Endodermal cell (in vitro differentiated cells): ENCODE data around the gene OR6C6. TPM values are rescaled to one million over a fixed set of nuclear protein-coding genes. Genes with fewer than 3 reads are reported as not detected.
"Not testable (repeated sequence)": the region's sequence is repeated elsewhere in the genome, so short reads cannot be mapped to it uniquely, and the experiment has no call there.

Source experiments
- DNase-seq: peaks from one replicate; pipeline ENCODE4 v3.0.0-alpha.2; 2017
- H3K27ac ChIP-seq: 2 replicates; pipeline ENCODE4 v1.5.1; 2013; ENCODE audit warnings: mild to moderate bottlenecking, low read depth, low read length, moderate library complexity
- H3K27me3 ChIP-seq: 2 replicates; pipeline ENCODE4 v1.6.1; 2013; ENCODE audit warnings: mild to moderate bottlenecking, low read length, moderate library complexity; ENCODE audit not compliant: insufficient read depth, control insufficient read depth, poor library complexity, severe bottlenecking
- H3K36me3 ChIP-seq: 2 replicates; pipeline ENCODE4 v1.7.0; 2013; ENCODE audit warnings: mild to moderate bottlenecking, low read length, moderate library complexity; ENCODE audit not compliant: control insufficient read depth, insufficient read depth
- H3K4me1 ChIP-seq: one replicate; pipeline ENCODE4 v1.7.0; 2013; ENCODE audit warnings: low read length; ENCODE audit not compliant: control insufficient read depth, insufficient read depth
- H3K4me3 ChIP-seq: 2 replicates; pipeline ENCODE4 v1.5.1; 2013; ENCODE audit warnings: mild to moderate bottlenecking, low read length, moderate library complexity
- H3K9ac ChIP-seq: 2 replicates; pipeline ENCODE4 v1.6.1; 2013; ENCODE audit warnings: mild to moderate bottlenecking, low read length, moderate library complexity; ENCODE audit not compliant: poor library complexity, severe bottlenecking; ENCODE audit errors: extremely low read depth
- H3K9me3 ChIP-seq: 2 replicates; pipeline ENCODE4 v1.6.1; 2013; ENCODE audit warnings: mild to moderate bottlenecking, low read length, moderate library complexity; ENCODE audit not compliant: control insufficient read depth
- H3K27ac Mint-ChIP-seq: 2 replicates; pipeline ENCODE4 v1.8.0; 2020; ENCODE audit warnings: mixed read lengths
- H3K27me3 Mint-ChIP-seq: 2 replicates; pipeline ENCODE4 v1.8.0; 2021; ENCODE audit warnings: mild to moderate bottlenecking, mixed read lengths; ENCODE audit not compliant: insufficient read depth
- H3K36me3 Mint-ChIP-seq: 2 replicates; pipeline ENCODE4 v1.8.0; 2020; ENCODE audit warnings: low read depth, mixed read lengths
- H3K4me1 Mint-ChIP-seq: 2 replicates; pipeline ENCODE4 v1.8.0; 2020; ENCODE audit warnings: mixed read lengths
- H3K4me3 Mint-ChIP-seq: 2 replicates; pipeline ENCODE4 v1.8.0; 2020; ENCODE audit warnings: mild to moderate bottlenecking, moderate library complexity, mixed read lengths
- H3K9me3 Mint-ChIP-seq: 2 replicates; pipeline ENCODE4 v1.8.0; 2020; ENCODE audit warnings: mild to moderate bottlenecking, mixed read lengths
- WGBS, 2 experiments: methylation state at CpG; one replicate each; pipeline versions ENCODE4 v1.1.5 to v1.1.7; 2013; ENCODE audit warnings: missing lambda C conversion rate in 2 of 2, mixed read lengths in 1 of 2; ENCODE audit not compliant: insufficient coverage in 1 of 2, insufficient read length in 1 of 2; 5-methylcytosine and 5-hydroxymethylcytosine counted together
- long read RNA-seq, 4 experiments: library from polyadenylated mRNA in 2 of 4; library from RNA in 1 of 4; library from capped mRNA in 1 of 4; stranded (forward) in 3 of 4; unstranded in 1 of 4; transcript quantifications; one replicate each; pipeline ENCODE4 v2.0.0, GENCODE V29; 2020 to 2021; ENCODE audit warnings: inconsistent platforms in 1 of 4
- polyA plus RNA-seq, 2 experiments: library from polyadenylated mRNA; stranded (reverse); fragments of 50-300 nt; gene quantifications; one replicate each; pipeline ENCODE4 v1.2.3, GENCODE V29; 2013
- total RNA-seq, 2 donors: library from RNA; stranded (reverse); fragmentation: NEBNext Ultra II Directional in 1 of 2; extraction: Animal tissue kit (Norgen Biotek cat#: 25700) in 1 of 2; gene quantifications; 2 replicates in 1 of 2; 3 replicates in 1 of 2; pipeline ENCODE4 v1.2.1, GENCODE V29; 2021
- TF ChIP-seq, protein P1 (sequence below): fragments of 200-600 bp; sonication (generic); conservative IDR thresholded peaks from 2 replicates; pipeline ENCODE4 v1.5.0; 2021; ENCODE audit warnings: antibody characterized with exemption, mild to moderate bottlenecking

Gene OR6C6
- not detected for total RNA-seq
- polyA plus RNA-seq (2013, experiment 1 of 2) = not detected
- not detected for polyA plus RNA-seq (2013, experiment 2 of 2)
- long read RNA-seq, experiment 1 = 0 reads
- long read RNA-seq, experiment 2 = 0 reads
- long read RNA-seq, experiment 3 = 0 reads
- long read RNA-seq, experiment 4 = 0 reads

DNA sequence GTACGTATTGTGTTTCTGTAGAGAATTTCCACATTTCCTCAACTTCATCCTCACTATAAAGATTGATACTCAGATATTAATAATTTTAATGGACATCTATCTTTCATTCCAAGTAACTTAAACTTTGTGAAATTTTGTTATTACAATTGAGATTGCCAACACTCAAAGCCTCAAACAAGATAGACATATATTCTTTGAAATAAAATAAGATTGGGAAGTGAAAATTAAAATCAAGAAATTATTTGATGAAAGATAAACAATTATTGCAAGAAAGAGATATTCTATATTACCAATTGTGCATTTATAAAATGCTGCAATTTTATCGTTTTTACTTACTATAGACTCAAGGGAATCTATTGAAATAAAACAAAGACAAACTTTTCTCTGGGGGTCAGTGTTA is at the start of gene OR6C6:
Gene OR6C6 (minus strand): TSS at position 101 of the 400 bp plus-strand sequence. CDS start 1,337 bp downstream, outside the sequence.
- no peaks in the 10 kb centered on the region for H3K9me3 ChIP-seq
- H3K4me1 ChIP-seq = no peaks in the 10 kb centered on the region
- no peak within 1 kb of the TSS for H3K27ac ChIP-seq
- TF ChIP-seq, protein P1, sequence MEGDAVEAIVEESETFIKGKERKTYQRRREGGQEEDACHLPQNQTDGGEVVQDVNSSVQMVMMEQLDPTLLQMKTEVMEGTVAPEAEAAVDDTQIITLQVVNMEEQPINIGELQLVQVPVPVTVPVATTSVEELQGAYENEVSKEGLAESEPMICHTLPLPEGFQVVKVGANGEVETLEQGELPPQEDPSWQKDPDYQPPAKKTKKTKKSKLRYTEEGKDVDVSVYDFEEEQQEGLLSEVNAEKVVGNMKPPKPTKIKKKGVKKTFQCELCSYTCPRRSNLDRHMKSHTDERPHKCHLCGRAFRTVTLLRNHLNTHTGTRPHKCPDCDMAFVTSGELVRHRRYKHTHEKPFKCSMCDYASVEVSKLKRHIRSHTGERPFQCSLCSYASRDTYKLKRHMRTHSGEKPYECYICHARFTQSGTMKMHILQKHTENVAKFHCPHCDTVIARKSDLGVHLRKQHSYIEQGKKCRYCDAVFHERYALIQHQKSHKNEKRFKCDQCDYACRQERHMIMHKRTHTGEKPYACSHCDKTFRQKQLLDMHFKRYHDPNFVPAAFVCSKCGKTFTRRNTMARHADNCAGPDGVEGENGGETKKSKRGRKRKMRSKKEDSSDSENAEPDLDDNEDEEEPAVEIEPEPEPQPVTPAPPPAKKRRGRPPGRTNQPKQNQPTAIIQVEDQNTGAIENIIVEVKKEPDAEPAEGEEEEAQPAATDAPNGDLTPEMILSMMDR = no peak
- Mint-ChIP-seq H3K9me3 (no peaks in the 10 kb centered on the region), H3K36me3 (no peaks in the 10 kb centered on the region), H3K27me3 (no peaks in the 10 kb centered on the region), H3K27ac (no peak within 1 kb of the TSS), H3K4me1 (no peaks in the 10 kb centered on the region), H3K4me3 (no peak within 1 kb of the TSS)
- H3K9ac ChIP-seq = no peak within 1 kb of the TSS
- DNase-seq = no peak
- no peaks in the 10 kb centered on the region for H3K27me3 ChIP-seq
- WGBS, 2 experiments = 100% methylated on average over 1 of the region's 2 CpGs; no CpG with 5 or more reads in 1 of the 2 experiments
- H3K4me3 ChIP-seq = no peak within 1 kb of the TSS
- no peaks in the 10 kb centered on the region for H3K36me3 ChIP-seq

DNA sequence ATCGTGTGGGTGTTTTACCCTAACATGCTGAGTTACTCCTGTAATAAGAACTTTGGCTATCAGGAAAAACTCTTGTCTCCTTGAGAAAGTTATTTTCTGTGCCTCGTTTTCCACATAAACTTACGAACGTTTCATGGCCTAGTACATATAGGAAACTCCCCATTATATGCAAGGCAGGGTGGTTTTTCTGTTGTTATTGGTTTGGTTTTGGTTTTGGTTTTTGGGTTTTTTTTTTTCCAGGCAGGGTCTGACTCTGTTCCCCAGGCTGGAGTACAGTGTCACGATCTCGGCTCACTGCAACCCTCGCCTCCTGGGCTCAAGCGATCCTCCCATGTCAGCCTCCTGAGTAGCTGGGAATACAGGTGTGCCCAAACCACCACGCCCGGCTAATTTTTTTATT is 39.6 kb upstream of the OR6C6 start:
- H3K4me3 ChIP-seq = no peak overlapping the region
- H3K27ac Mint-ChIP-seq = no peak overlapping the region
- no peaks in the 10 kb centered on the region for H3K27me3 ChIP-seq
- peaks cover 6% of the 10 kb centered on the region for H3K4me1 ChIP-seq
- H3K36me3 Mint-ChIP-seq = no peaks in the 10 kb centered on the region
- H3K36me3 ChIP-seq = no peaks in the 10 kb centered on the region
- H3K4me3 Mint-ChIP-seq = no peak overlapping the region
- H3K4me1 Mint-ChIP-seq = no peaks in the 10 kb centered on the region
- no peak for DNase-seq
- TF ChIP-seq, protein P1 = no peak
- no peak overlapping the region for H3K9ac ChIP-seq
- H3K27me3 Mint-ChIP-seq = no peaks in the 10 kb centered on the region
- no peaks in the 10 kb centered on the region for H3K9me3 ChIP-seq
- WGBS, 2 experiments = 92 to 95% methylated on average over 7 to 10 of the region's 10 CpGs
- H3K9me3 Mint-ChIP-seq = no peaks in the 10 kb centered on the region
- H3K27ac ChIP-seq = no peak overlapping the region

DNA sequence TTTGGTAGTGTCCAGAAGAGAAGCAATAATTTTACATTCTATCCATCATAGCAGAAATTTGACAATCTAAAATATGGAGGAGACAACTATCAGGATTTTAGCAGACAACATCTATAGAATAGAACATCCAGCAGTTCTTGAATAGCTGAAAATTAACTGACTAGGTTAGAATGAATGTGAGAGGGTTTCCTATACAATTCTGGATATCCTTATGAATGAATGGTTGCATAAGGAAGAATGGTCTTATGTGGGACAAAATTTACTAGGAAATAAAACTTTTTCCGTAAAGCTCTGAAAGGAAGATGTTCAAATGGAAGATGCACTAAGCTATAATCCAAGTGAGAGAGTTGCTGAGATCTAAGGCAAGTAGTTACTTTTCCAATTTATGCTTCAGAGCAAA is 34.1 kb upstream of the OR6C6 start, which contains the start of gene OR6C3:
Gene OR6C3 (plus strand): TSS at position 301 of the 400 bp plus-strand sequence. CDS start 955 bp downstream, outside the sequence.
- DNase-seq = no peak
- H3K4me3 ChIP-seq = no peak within 1 kb of the TSS
- H3K27ac ChIP-seq = no peak within 1 kb of the TSS
- Mint-ChIP-seq H3K27me3 (no peaks in the 10 kb centered on the region), H3K4me1 (no peaks in the 10 kb centered on the region), H3K27ac (no peak within 1 kb of the TSS), H3K36me3 (no peaks in the 10 kb centered on the region), H3K4me3 (no peak within 1 kb of the TSS), H3K9me3 (no peaks in the 10 kb centered on the region)
- H3K36me3 ChIP-seq = no peaks in the 10 kb centered on the region
- TF ChIP-seq, protein P1 = no peak
- H3K4me1 ChIP-seq = peaks cover 3% of the 10 kb centered on the region
- H3K9me3 ChIP-seq = no peaks in the 10 kb centered on the region
- no peak within 1 kb of the TSS for H3K9ac ChIP-seq
- 83 to 92% methylated on average over 1 of the region's 1 CpG for WGBS, 2 experiments
- no peaks in the 10 kb centered on the region for H3K27me3 ChIP-seq

DNA sequence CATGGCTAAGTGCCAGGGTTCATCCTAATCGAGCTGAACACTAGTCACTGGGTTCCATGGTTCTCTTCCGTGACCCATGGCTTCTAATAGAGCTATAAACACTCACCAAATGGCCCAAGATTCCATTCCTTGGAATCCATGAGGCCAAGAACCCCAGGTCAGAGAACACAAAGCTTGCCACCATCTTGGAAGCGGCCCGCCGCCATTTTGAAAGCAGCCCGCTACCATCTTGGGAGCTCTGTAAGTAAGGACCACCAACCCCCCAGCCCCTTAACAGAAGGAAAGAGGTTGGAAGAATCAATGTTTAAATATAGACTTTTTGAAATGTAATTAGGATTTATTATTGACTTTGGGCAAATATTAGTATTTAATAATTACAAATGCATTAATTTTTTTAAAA is 29.4 kb upstream of the OR6C6 start:
- H3K4me3 ChIP-seq, H3K9me3 Mint-ChIP-seq, H3K27ac ChIP-seq, H3K4me3 Mint-ChIP-seq, H3K27me3 Mint-ChIP-seq, H3K36me3 Mint-ChIP-seq, H3K36me3 ChIP-seq, H3K4me1 ChIP-seq, H3K9me3 ChIP-seq, H3K27ac Mint-ChIP-seq, DNase-seq, H3K27me3 ChIP-seq, H3K4me1 Mint-ChIP-seq, H3K9ac ChIP-seq: not testable (repeated sequence)
- 95 to 100% methylated on average over 2 to 6 of the region's 6 CpGs for WGBS, 2 experiments
